Measurements from ENCODE around the gene GPX2.
A peak's percentile ranks its signal among the peaks of the same experiment; 100 is the strongest.

GPX2 gene

DNA sequence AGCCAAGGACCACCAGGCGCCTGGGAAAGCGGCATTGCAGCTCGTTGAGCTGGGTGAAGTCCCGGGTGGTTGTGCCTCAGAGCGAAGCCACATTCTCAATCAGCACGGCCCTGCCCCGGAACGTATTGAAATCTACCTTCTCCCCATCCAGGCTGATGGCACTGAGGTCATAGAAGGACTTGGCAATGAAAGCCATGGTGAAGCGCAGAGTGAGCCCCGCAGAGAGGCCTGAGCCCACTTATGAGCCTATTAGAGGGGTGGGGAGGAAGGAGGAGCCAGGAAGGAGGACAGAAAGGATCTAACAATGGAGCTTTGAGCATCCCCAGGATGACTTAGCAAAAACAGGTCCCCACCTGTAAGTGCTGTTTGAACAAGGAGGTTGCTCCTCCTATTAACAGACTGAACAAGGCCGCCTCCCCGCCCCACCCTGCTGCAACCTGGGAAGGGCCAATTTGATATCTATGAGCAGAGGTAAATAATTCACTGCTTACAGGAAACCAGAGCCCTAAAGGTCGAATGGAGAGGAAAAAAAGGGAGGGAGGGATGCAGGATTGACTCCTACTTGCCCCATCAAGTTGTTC lies at the start of gene GPX2:
Gene GPX2 (minus strand): TSS at position 215 of the 581 bp plus-strand sequence. CDS start 19 bp downstream, at position 196.
- no peak for DNase-seq (ENCODE audit: low spot score)

DNA sequence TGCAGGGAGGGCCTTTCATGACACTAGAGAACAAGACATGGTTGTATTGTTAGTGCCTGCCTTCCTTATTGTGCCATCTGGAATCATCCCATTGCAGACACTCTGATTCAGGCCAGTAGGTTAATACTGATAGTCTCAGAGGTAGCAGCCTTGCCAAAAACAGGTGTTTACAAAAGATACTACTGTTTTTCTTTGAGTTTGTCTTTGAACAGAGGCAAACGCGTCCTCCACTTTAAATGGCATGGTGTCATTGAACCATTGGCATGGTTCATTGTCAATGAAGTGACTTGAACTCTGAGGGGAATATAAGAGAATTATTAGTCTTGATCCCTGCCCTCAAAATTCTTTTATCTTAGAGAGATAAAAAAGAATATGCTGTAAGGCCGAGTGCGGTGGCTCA lies 48.4 kb upstream of the GPX2 start:
- no peak for DNase-seq (ENCODE audit: low spot score)

DNA sequence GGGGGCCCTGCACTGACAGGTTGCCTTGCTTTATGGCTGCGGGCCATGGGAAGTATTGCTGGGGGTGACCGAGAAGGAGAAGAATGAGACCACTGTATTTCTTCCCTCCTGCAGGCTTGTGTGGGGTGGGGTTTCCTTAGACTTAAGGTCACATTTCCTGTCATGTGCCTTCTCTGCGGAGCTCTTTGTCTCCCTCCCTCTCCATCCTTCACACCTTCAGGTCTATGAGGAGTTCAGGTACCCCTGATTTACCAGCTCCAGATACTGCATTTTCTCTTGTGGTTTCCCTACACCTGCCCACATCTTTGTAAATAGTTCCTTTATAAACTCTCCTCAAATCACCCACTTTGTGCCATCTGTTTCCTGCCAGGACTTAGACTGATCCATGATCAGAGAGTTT lies 47.8 kb upstream of the GPX2 start:
- DNase-seq (ENCODE audit: low spot score) = no peak

DNA sequence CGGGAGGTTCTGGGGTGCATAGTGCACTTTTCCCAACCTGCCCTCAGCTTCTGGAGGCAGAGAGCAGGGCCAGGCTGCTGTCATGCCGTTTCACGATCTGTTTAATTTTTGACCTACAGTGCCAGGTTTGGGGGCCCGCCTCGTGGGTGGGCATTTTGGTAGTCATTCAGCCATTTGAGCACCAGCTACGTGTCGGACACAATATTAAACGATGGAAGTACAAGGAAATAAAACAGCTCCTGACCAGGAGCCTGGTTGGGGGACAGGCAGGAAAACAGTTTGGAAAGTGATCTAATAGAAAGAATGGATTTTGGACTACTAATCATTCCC lies 44.9 kb upstream of the GPX2 start:
- DNase-seq (ENCODE audit: low spot score) = no peak

DNA sequence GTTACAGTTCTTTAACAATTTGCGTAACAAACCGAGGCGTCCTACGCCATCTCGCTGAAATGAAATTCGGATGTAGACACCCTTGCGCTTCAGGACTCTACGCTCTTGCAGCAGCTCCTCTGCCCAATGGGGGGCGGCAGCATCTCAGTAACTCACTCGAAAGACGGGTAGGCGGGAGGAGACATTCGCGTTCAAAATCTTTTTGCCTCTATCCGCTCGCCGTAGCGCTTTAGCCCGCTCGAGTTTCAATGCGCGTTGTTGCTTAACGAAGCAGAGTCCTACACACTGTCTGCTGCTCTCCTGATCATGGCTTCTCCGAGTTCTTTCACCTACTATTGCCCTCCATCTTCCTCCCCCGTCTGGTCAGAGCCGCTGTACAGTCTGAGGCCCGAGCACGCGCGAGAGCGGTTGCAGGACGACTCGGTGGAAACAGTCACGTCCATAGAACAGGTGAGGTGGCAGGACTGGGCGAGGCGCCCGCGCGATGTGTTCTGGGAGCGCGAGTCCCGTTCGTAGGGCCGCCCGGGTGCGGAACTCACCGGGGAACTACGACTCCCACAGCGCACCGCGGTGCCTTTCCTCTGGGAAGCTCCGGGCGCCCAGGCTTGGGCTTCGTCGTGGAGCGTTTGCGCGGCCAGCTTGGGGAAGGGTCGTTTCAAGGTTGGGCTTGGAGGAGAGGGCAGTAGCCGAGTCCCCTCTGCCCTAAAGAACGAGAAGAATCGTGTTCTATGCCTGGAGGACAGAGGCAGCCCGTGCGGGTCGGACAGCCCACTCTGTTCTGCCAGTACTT lies 44.3 kb upstream of the GPX2 start, which contains the start of gene FNTB:
Gene FNTB (plus strand): TSS at position 248 of the 790 bp plus-strand sequence. CDS start 59 bp downstream, at position 307.
- peak; percentile 98 for DNase-seq (ENCODE audit: low spot score)

DNA sequence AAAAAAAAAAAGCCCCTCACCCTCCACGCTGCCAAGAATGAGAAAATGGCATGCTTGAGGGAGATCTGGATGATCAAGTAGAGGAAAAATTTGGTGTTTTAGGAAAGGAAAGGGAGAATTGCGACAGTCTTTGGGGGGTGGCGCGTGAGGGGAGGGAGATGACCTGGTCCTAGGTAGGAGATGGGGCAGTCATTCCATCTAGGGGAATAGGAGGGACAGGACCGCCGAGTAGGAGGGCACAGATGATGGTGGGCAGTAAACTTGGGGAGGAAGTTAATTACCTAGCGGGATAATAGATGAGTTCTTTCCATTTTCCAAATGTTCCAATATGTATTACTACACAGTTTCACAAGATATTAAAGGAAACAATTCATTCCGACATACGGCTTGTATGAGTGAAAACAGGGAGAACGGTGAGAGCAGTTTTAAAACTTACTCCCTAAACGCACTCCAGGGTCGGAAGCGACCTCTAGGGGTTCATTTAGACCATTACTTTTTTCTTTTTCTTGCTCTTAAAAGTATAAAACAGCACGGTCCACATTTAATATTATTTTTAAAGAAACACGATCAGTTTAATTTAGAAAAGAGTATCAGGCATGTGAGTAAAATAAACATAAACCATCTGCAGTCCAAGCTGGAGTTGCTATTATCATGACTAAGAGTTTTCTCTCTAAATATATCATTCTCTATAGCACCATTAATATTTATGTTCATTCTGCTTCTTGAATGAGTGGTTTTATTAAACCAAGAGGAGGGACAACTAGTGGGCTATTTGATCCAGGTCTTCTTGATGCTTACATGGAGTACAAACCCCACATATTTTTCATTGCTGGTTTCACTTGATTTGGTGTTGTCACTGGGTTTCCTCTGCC lies 41.1 kb upstream of the GPX2 start:
- DNase-seq (ENCODE audit: low spot score) = peak; percentile 75

DNA sequence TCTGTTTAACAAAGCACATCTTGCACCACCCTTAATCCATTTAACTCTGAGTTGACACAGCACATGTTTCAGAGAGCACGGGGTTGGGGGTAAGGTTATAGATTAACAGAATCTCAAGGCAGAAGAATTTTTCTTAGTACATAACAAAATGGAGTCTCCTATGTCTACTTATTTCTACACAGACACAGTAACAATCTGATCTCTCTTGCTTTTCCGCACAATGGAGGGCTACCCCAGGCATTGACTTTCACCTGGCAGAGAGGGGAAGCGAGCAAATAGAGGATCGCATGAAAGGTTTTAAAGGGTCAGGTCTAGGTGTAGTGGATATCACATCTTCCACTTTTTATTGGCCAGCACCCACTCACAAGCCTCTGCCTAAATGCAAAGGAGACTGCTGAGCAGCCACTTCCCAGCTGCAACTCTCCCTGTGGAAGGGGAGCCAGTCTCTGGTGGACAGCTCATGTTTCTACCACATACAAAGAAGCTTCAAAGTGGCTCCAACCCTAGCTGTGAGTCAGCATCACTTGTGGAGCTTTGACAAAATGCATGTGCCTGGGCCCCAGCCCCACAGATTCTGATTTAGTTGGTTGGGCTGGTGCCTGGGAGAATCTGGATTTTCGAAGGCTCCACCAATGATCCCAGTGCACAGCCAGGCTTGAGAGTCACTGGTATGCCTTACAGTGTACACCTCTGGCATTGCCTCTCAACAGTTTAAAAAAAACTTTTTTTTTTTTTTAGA lies 37.0 kb upstream of the GPX2 start:
- DNase-seq (ENCODE audit: low spot score) = no peak

DNA sequence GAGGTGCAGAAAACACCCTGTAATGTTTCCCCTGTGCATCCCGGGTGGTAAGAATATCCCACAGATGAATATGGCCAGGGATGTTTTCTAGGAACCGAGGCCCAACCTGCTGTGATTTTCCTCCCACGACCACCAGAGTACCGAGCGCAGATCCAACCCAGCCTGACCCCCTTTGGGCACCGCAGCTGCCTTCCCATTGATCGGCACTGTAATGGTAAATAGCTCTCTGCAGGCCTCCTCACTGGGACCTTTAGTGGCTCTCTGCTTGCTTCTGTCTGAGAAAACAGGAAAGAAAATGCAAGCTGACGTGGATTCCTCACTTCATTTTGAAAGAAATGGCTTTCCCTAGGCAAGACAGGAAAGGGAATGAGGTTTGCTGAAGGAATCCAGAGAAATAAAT lies 32.0 kb upstream of the GPX2 start:
- no peak for DNase-seq (ENCODE audit: low spot score)

DNA sequence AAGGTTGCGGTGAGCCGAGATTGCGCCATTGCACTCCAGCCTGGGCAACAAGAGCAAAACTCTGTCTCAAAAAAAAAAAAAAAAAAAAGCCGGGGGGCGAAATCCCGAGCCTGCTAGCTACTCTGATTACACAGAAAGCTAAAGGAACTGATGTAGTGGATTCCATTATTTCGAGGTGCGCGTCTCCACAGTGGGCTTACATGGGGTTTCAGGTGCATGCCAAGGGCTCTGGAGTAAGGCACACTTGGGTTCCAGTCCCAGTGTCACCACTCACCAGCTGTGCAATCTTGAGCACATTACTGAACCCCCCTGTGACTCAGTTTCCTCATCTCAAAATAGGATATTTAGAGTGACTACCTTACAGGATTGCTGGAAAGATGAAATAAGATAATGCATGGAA lies 31.3 kb upstream of the GPX2 start:
- no peak for DNase-seq (ENCODE audit: low spot score)

DNA sequence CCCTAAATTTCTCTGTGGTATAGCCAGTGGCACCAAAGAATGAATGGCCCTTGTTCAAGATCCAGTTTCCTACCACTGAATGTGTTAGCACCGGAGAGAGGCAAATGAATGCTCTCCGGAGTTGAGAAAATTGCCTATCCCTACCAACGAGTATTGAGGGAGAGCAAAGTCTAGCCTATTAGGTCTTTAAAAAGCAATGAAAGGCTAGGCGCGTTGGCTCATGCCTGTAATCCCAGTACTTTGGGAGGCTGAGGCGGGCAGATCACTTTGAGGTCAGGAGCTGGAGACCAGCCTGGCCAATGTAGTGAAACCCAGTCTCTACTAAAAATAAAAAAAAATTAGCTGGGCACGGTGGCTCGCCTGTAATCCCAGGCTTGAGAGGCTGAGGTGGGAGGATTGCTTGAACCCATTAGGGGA lies 30.5 kb upstream of the GPX2 start:
- no peak for DNase-seq (ENCODE audit: low spot score)

DNA sequence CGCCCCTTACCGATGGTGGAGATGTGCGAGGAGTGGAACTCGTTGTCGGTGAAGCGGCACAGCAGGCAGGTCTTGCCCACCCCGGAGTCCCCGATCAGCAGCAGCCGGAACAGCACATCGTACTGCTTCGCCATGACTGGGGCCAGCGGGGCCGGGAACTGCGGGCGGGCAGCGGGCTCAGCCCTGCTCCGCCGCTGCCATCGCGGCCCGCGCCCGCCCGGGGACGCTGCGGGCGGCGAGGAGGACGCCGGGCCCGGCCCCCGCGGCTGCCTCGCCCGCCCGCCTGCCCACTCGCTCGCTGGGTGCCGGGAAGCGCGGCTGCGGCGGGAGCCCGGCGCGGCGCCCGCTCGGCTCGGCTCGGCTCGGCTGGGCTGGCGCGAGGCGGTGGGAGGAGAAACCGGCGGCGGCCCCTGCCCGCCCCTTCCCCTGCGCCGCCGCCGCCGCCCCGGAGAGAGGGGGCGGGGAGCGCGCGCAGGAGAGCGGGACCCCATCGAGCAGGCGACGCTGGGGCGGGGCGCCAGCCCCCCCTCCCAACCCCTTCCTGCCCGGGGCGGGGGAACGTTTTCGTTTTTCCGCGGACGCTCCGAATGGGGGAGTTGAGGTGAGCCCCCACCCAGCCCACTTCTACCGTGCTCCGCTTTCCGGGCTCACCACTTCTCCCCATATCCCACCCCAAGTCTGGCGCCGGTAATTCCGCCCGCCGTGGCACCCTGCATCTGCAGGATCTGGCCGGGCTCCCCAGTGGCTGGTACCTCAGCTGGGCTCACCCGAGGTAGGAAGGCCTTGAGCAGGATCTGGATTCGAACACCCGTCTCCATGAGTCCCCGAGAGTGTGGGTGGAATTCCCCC lies 29.6 kb upstream of the GPX2 start, which contains the start of gene RAB15:
Gene RAB15 (minus strand): TSS at position 394 of the 849 bp plus-strand sequence. CDS start 260 bp downstream, at position 134.
- DNase-seq (ENCODE audit: low spot score) = no peak

DNA sequence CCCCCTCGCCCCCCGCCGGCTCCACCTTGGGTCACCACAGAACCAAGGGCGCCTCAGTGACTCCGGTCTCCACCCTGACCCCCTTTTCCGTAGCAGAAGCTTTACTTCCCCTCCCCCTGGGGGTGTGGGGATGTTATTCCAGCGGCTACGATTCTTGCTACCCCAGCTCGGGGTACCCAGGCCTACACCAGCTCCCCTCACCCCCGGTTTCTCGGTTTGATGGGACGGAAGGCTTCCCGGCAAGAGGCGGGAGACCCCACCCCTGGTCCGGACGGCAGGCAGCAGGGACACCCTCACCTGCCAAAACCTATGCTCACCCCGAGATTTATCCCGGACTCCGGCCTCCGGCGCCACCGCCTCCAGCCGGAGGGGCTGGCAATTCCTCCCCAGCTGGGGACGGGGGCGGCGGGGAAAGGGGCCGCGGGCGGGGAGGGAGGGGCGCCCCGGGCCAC lies 29.0 kb upstream of the GPX2 start:
- DNase-seq (ENCODE audit: low spot score) = no peak

DNA sequence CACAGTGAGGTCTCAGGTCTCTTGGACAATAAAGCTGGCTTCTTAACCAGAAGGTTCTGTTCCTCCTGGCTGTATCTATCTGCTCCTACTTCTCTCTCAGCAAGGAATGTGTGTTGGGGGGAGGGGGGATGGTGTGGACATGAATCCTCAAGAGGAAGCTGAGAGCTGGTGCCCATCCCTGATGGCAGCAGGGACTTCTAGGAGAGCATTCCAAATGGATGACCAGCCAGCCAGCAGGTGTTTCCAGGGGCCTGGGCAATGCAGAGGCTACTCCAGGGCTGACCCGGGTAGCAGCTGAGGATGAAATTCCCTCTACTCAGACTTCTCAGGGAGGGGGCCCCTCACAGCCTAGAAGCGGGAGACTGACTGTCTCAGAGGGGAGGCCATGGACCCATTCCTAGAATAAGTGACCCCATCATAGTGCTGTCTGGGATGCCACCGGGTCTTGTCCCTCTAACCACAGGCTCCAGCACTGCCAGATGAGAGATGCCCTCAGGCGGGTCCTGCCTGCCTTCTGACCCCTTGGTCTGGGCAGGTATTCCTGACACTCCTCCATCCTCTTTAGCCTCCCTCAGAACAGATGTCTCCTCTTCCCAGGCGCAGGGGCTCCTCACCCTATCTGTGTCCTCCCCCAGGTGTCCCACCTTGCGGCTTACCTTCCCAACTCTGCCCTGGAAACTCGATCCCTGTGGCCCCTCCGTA lies 28.4 kb upstream of the GPX2 start:
- DNase-seq (ENCODE audit: low spot score) = no peak

DNA sequence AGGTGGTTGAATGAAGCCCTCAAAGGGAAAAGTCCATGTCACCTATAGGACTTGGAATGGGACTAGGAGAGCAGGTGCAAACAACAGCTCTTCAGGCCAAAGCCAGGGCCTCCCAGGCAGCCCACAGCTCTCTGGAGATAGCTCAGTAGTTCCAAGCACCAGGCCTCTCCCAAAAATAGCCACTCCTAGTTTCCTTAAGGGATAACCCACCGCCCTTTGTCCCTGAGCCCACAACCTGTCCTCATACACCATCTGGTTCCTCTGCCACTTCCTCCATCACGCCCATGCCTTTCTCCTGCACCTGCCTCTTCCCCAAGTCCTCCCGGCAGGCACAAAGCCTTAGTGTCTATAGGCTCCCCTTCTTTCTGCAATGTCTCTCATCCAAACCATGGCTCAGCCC lies 27.5 kb upstream of the GPX2 start:
- no peak for DNase-seq (ENCODE audit: low spot score)

DNA sequence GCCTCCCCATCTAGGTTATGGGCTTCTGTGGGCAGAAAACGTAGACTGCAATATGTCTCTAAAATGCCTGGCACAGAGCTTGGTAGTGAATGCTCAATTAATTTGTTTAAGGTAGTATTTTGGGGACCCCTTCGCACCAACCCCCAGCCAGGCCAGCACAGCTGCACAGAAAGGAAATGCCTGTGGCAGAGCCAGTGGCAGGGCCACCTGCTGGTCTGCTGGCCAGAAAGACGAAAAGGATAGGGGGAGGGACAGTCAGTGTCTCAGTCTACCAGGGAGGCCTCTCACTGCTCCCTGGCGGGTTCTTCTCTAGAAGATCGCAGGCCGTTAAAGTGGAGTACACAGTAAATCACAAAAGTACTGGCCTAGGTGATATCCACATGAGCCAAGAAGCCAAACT lies 26.1 kb upstream of the GPX2 start:
- no peak for DNase-seq (ENCODE audit: low spot score)

DNA sequence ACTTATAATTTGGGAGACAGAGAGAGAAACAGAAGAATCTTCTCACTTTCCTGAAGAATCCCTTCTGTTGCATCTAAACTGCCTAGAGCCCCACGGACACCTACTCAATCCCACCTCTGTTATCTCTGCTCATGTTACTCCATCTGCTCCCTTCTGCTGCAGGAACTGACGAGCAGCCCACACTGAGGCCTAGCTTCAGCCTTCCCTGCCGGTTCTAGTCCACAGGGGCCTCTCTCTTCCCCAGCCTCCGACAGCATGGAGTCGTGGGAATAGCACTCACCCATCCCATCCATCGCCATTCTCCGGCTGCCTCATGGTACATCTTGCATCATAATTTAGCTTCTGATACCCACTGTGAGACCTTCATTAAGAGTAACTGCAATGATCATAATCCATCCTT lies 25.6 kb upstream of the GPX2 start:
- DNase-seq (ENCODE audit: low spot score) = peak; percentile 64

DNA sequence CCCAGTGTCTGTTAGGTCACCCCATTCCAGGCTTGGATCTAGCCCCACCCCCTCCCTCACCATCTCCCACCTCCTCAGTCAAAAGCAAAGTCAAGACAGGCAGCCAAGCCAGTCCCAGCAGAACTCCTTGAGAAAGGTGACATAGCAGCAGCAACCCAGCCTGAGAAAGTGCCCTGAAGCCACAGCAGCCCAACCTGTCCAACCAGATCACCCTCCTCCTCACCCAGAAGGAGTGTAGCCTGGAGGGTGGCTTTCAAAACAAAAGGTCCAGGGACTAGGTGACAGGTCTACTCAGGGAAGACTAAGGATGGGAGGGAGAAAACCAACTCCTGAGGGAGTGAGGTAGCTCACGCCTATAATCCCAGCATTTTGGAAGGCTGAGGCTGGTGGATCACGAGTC lies 24.4 kb upstream of the GPX2 start:
- DNase-seq (ENCODE audit: low spot score) = no peak

DNA sequence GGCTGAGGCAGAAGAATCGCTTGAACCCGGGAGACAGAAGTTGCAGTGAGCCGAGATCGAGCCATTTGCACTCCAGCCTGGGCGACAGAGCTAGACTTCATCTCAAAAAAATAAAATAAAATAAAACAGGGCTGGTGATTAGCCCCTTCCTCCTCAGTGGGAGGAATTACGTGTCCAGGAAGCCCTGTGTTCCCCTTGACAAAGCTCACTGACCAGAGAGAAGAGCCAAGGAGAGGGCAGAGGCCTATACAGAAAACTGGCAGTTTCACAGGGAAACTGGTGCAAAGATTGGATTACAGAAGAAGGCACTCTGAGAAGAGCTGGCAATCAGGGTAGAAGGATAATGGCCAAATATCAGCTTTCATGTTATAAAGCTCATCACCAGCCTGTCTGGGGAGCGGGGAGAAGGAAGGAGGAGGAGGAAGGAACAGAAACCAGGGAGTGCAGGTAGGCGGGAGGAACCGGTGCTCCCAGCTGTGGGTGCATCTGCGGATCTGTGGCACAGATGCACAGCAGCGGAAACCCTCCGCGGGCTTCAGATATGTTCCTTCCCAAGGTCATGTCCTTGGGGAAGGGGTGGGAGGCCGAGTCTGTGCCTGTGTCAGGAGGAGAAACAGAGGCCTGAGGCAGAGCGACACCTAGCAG lies 22.9 kb upstream of the GPX2 start:
- DNase-seq (ENCODE audit: low spot score) = no peak

DNA sequence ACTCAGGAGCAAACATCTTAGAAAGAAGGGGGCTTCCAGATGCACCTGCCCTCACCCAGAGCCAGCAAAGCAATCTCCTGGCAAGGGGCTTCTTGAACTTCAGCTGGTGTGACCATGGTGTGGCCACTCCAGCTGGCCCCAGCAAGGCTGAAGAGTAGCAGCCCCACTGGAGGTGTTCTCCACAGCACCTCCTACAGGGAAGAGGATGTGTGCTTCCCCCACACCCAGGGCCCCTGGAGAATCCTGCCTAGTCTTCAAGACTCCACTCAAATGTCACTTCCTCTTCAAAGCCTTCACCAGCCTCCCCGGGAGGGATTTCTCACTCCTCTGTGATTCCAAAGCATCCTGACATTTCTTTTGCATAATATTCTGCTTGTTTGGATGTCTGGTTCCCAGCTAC lies 21.1 kb upstream of the GPX2 start:
- no peak for DNase-seq (ENCODE audit: low spot score)

DNA sequence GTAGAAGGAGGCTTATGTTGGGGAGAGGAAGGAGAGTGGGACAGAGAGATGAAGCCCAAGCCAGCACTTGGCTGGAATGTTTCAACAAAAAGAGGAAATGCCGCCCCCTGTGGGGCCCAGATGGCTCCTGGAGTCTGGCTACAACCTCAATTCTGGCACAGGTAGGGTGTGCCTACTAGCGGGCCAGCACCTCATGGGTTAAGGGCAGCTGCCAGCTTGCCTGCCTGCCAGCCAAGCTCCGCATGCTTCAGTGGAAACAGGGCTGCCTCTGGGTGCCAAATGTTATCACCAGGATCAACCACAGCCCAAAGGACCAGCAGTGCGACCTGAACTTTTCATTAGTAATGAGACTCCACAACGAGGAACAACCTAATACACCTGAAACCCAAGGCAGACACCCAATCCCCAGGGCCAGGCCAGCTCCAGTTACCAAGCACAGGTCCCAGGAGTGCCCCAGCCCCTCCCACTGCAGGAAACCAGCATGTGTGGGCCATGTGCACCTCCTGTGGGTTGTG lies 18.3 kb upstream of the GPX2 start:
- DNase-seq (ENCODE audit: low spot score) = no peak

Measured in Ammon's horn (tissue), 1 donor.